Mammary epithelial cell (primary cell): ENCODE measurements around the gene LPP.

Experiments
- CTCF ChIP-seq, 2 donors: IDR thresholded peaks in 1 of 2; conservative IDR thresholded peaks in 1 of 2; 2 replicates each; pipeline ENCODE4 v1.5.1; 2011 to 2012; ENCODE audit warnings: inconsistent platforms in 2 of 2, low read length in 2 of 2, mild to moderate bottlenecking in 2 of 2, control low read depth in 1 of 2, low read depth in 1 of 2; ENCODE audit not compliant: insufficient read depth in 1 of 2; ENCODE audit errors: extremely low read depth in 1 of 2
- EZH2 ChIP-seq: IDR thresholded peaks from 2 replicates; pipeline ENCODE4 v1.6.1; 2012; ENCODE audit warnings: low read length, inconsistent platforms, borderline replicate concordance

- no peak for TF ChIP-seq CTCF (conservative IDR thresholded peaks at IDR 0.05 in 1 of 2, IDR thresholded peaks at IDR 0.05 in 1 of 2; ENCODE audit: extremely low read depth in 1 of 2, insufficient read depth in 1 of 2, low read depth in 1 of 2, low read length in 2 of 2)
- no peak for TF ChIP-seq EZH2
Measured at GRCh38 chr3:188241883-188242282, 87.9 kb downstream of the LPP start.
